Fibroblast of skin of left quadriceps (primary cell): ENCODE measurements around the gene IL1RL1.

Experiments used
- DNase-seq, 2 experiments: peaks; one replicate each; pipeline ENCODE4 v3.0.0-alpha.2; 2013; ENCODE audit warnings: low read depth in 2 of 2

IL1RL1 gene

DNA sequence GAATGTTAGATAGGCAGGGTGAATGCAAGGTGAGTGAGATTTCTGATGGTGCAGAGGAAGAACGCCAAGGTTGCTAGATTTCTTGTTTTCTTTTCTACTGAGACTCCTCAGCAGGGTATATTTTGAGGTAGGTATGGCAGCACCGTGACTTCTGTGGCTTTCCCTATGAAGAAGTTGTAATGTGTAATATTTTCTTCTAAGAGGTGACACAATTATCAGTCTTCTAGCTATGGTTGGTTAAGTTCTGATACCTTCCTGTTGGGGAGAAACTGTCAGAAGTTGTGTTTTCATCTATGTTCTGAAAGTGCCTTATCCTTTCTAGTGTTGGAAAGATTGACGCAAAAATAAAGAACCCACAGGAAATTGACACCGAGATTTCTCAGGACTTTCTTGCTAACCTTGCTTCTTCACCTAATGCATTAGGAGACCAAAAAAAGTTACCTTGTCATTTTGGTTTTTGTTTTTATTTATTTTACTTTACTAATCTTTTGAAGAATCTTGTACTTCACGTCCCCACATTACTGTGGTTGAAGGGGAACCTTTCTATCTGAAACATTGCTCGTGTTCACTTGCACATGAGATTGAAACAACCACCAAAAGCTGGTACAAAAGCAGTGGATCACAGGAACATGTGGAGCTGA is 56.1 kb downstream of the IL1RL1 start:
- no peak for DNase-seq

GRCh38 chr2:102368461-102369109 is 57.2 kb downstream of the IL1RL1 start:
- no peak for DNase-seq

DNA sequence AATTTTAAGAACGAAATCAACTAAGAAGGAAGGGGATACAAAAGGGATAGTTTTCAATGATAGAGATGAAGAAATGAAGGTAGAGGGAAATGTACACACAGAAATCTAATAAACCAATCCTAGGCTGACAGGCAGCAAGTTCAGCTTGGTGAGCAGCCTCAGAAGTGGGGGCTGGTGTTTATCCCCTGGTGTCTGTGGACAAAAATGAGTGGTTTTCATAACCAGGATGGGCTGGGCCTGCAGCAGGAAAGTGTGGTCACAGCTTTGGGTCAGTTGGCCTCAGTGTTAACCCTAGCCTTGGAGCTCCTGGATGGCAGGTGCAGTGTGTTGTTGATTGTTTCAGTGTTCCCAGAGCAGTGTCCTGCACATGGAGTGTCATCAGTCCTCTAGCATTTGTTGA is 58.5 kb downstream of the IL1RL1 start:
- no peak for DNase-seq

DNA sequence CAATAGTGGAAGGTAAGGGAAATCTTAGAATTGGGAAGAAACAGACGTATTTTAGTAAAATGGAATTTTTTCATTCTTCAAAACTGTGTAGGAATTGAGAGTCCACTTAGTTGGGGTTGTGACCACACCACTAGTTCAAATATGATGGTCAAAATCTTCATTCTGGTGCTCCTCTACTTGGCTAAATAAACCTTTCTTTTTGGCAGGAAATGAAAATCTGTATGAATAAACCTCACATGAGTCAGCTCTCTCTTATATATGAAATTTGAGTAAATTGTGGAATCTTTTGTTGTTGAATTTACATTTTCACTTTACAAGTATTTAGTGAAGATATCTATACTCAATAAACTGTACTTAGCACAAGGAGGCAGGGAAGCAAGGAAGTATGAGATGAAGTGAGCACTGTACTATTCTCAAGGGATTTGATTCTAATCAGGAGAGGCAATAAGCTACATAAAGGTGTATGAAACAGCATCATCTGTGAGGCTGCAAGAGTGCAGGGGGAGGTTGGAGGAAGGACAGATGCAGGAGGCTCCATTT is 64.8 kb downstream of the IL1RL1 start:
- no peak for DNase-seq

DNA sequence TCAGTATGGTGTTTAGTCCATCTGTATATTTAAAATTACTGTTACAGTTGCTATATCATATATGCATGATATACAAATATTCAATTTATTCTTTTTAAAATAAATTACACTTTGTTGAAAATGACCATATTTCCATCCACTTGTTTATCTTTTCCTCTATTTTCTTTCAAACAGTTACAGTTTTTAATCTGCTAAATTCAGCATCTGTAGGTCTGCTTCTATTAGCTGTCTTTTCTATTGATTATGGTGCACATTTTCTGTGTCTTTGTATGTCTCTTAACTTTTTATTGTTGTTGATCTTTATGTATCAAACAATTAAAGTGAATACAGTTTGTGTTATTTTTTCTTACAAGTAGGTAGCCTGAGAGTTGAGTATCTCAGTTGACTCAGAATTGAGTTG is 72.4 kb downstream of the IL1RL1 start:
- DNase-seq: no peak

GRCh38 chr2:102385522-102385921 is 74.2 kb downstream of the IL1RL1 start:
- DNase-seq: no peak

DNA sequence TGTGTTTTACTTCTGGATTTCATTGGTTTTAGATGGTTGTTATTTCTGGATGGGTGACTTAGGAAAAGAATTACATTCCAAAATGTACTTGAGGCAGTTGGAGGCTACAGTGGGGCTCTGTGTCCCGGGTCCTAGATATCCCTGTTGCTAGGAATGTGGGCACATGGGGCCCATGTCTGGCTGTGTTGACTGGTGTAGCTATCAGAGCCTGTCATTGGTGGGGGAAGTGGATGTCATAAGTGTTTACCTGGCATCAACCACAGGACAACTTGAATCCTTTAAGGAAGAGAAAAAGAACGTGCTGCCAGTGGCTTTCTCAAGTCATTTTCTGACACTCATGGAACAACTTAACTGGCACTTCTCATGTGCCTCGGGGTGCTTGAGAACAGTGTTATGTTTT is 74.6 kb downstream of the IL1RL1 start:
- DNase-seq: no peak

- DNase-seq: no peak
These were observed 75.6 kb downstream of the IL1RL1 start for GRCh38 chr2:102386867-102387541.

- DNase-seq: no peak
These were observed 76.6 kb downstream of the IL1RL1 start for GRCh38 chr2:102387763-102388546.

GRCh38 chr2:102391565-102391964 is 80.2 kb downstream of the IL1RL1 start:
- DNase-seq: no peak

DNA sequence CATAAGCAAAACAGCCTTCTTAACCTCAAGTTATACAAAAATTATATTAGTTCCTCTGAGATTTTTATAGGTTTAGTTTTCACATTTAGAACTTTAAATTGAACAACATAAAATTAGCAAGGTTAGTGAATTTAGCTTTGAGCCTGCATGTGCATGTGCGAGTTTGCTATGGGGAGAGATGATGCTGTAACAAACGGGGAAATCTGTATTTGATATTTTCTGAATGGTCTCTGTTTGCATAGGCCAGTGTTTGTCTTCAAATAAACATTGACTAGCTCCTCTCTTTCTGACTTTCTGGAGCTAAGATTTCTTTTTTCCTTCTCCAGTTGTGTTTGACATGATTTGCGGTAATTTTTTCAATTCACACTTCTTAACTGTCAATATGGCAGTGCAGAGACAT is 80.7 kb downstream of the IL1RL1 start:
- DNase-seq: no peak

DNA sequence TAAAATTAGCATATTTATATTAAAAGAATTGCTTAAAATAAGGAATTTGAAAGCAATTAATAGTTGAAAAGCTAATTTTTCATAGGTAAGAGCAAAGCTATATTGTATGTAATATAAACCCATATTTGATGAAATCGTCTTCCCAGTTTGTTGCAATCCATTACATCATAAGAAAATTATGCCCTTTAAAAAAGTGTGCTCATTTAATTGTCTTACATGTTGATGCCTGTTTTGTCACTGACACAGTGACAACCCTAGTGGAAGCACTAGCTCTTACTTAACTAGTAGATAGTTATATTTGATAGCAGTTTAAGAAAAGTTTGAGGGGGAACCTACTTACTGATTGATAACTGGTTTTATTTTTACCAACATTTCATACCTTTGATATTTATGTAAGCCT is 81.6 kb downstream of the IL1RL1 start:
- DNase-seq: no peak

DNA sequence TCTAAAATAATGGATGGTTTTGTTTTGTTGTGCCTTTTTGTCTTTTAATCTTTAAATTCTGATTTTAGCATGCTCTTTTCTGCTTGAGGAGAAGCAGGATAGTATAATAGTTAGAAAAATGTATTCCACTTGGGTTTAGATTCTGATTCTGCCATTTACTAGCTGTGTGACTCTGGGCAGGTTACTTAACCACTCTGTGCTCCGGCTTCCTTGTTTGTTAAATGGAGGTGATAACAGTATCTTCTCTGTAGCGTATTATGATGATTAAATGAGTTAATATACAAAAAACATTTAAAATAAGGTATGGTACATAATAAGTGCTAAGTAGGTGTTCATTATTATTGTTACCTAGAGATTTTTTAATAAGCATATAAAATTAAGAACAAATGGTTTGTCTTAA is 84.6 kb downstream of the IL1RL1 start:
- DNase-seq: no peak

- DNase-seq: no peak
These were observed 85.8 kb downstream of the IL1RL1 start for GRCh38 chr2:102397209-102397608.

GRCh38 chr2:102399499-102400141 is 88.3 kb downstream of the IL1RL1 start:
- no peak for DNase-seq

GRCh38 chr2:102401456-102401855 is 90.1 kb downstream of the IL1RL1 start:
- no peak for DNase-seq
